ENCODE measurements around the gene SYNE1. TPM values are rescaled to one million over a fixed set of nuclear protein-coding genes. Genes with fewer than 3 reads are reported as not detected.

The SYNE1 gene
- total and polyA plus RNA-seq, 2 of the 8 experiments (the other 6 are each of a cell fraction or from before 2014, with no cell fraction given): 2.8 to 5.5 TPM

- Histone ChIP-seq H2BK20ac (ENCODE audit: low read length) (no peak overlapping the region), H2BK15ac (ENCODE audit: low read length) (no peak overlapping the region), H4K8ac (ENCODE audit: extremely low read depth, insufficient read depth, low read length) (no peak overlapping the region), H3K4me1 (replicated peaks in 1 of 4; ENCODE audit: control insufficient read depth in 3 of 4, insufficient read depth in 4 of 4, low read length in 3 of 4) (no peaks in the 10 kb centered on the region), H3K4ac (replicated peaks; ENCODE audit: insufficient read length, low read depth, low read length) (no peak overlapping the region), H3K79me2 (ENCODE audit: control insufficient read depth in 1 of 2, insufficient read depth in 2 of 2, low read length in 2 of 2) (no peaks in the 10 kb centered on the region), H3K79me1 (ENCODE audit: low read depth, low read length) (no peaks in the 10 kb centered on the region), H3K9ac (replicated peaks in 1 of 4; ENCODE audit: extremely low read depth in 1 of 4, low read depth in 3 of 4, low read length in 3 of 4) (no peak overlapping the region), H4K5ac (ENCODE audit: insufficient read length, low read depth, low read length) (no peak overlapping the region), H3K4me3 (ENCODE audit: extremely low read depth in 1 of 4, insufficient read depth in 2 of 4, low read depth in 3 of 4, low read length in 4 of 4) (no peak overlapping the region), H3K27ac (ENCODE audit: low read depth, low read length) (no peak overlapping the region), H3K36me3 (ENCODE audit: control insufficient read depth in 2 of 4, insufficient read depth in 4 of 4, low read length in 3 of 4) (no peaks in the 10 kb centered on the region), H4K91ac (replicated peaks; ENCODE audit: insufficient read length, low read length) (no peak overlapping the region), H2BK12ac (ENCODE audit: low read depth, low read length) (no peak overlapping the region), H2BK120ac (replicated peaks; ENCODE audit: low read depth, low read length) (no peak overlapping the region), H2BK5ac (ENCODE audit: low read depth, low read length) (no peak overlapping the region), H3K56ac (replicated peaks; ENCODE audit: insufficient read length, low read depth, low read length) (no peak overlapping the region), H3K9me3 (ENCODE audit: insufficient read depth in 2 of 2, low read depth in 1 of 2, low read length in 1 of 2) (no peaks in the 10 kb centered on the region), H3K23ac (ENCODE audit: insufficient read length) (no peak overlapping the region), H4K20me1 (replicated peaks in 1 of 2; ENCODE audit: control insufficient read depth in 1 of 2, insufficient read depth in 2 of 2, low read length in 2 of 2) (no peaks in the 10 kb centered on the region), H2AFZ (ENCODE audit: low read length) (peak overlapping the region; percentile 53; the same call in 1 of the 2 replicates), H3K18ac (ENCODE audit: extremely low read depth, low read length) (no peak overlapping the region), H2AK5ac (ENCODE audit: low read depth, low read length) (no peak overlapping the region), H3K14ac (ENCODE audit: insufficient read length) (no peak overlapping the region), H3K23me2 (ENCODE audit: low read depth, low read length) (no peaks in the 10 kb centered on the region), H3K27me3 (replicated peaks in 1 of 4; ENCODE audit: control insufficient read depth in 3 of 4, extremely low read depth in 1 of 4, insufficient read depth in 3 of 4, low read length in 3 of 4) (no peaks in the 10 kb centered on the region), H3K4me2 (ENCODE audit: insufficient read depth in 1 of 2, low read depth in 2 of 2, low read length in 2 of 2) (no peak overlapping the region)
- 96% methylated on average over 3 of the region's 3 CpGs; no CpG with 5 or more reads in 1 of the 2 experiments for WGBS, 2 experiments (ENCODE audit: extremely low coverage in 1 of 2, insufficient coverage in 1 of 2, insufficient read length in 1 of 2, insufficient replicate concordance in 2 of 2, low coverage in 1 of 2, low lambda C conversion rate in 2 of 2, missing lambda C conversion rate in 1 of 2)
- DNase-seq (ENCODE audit: low read depth in 1 of 2, low spot score in 2 of 2) (no peak), FAIRE-seq (no peak)
- ChIA-PET POLR2A (ENCODE audit: partially characterized antibody) (no interaction called here), CTCF (ENCODE audit: partially characterized antibody) (interaction anchor here (0.7 kb wide), 1 partner anchor 515 kb away, joined by 3 read pairs; no protein-coding TSS in a partner anchor)
- TF ChIP-seq RNF2 (IDR thresholded peaks at IDR 0.05; ENCODE audit: borderline replicate concordance, low read depth, low read length, missing control alignments, poor library complexity, severe bottlenecking): no peak
- TF ChIP-seq CHD1 (IDR thresholded peaks at IDR 0.05; ENCODE audit: low read depth, low read length): no peak
- TF ChIP-seq SP4 (IDR thresholded peaks at IDR 0.05; ENCODE audit: low read length): no peak
- no peak for TF ChIP-seq TEAD4 (IDR thresholded peaks at IDR 0.05; ENCODE audit: low read depth, low read length)
- no peak for TF ChIP-seq CREB1 (IDR thresholded peaks at IDR 0.05)
- no peak for TF ChIP-seq HDAC6 (IDR thresholded peaks at IDR 0.05; ENCODE audit: low read depth, low read length)
- TF ChIP-seq SIRT6 (IDR thresholded peaks at IDR 0.05; ENCODE audit: low read length): no peak
- no peak for TF ChIP-seq EZH2 (IDR thresholded peaks at IDR 0.05; ENCODE audit: low read depth, low read length, severe bottlenecking)
- TF ChIP-seq BRCA1 (IDR thresholded peaks at IDR 0.05; ENCODE audit: low read depth, low read length): no peak
- TF ChIP-seq TAF1 (IDR thresholded peaks at IDR 0.05; ENCODE audit: low read depth, low read length): no peak
- TF ChIP-seq SP2 (IDR thresholded peaks at IDR 0.05; ENCODE audit: low read length): no peak
- no peak for TF ChIP-seq SRF (IDR thresholded peaks at IDR 0.05; ENCODE audit: low read depth, low read length)
- TF ChIP-seq YY1 (IDR thresholded peaks at IDR 0.05; ENCODE audit: low read depth, low read length): no peak
- TF ChIP-seq SIN3A (conservative IDR thresholded peaks at IDR 0.05 in 1 of 2, IDR thresholded peaks at IDR 0.05 in 1 of 2; ENCODE audit: low read depth in 1 of 2, low read length in 2 of 2): no peak
- TF ChIP-seq MAFK (IDR thresholded peaks at IDR 0.05; ENCODE audit: low read depth, low read length): no peak
- TF ChIP-seq GABPA (IDR thresholded peaks at IDR 0.05; ENCODE audit: borderline replicate concordance, insufficient read depth, low read length): no peak
These were observed 238.8 kb downstream of the SYNE1 start for GRCh38 chr6:152398316-152398715.

Measured in H1 (cell line).